A549 (cell line): ENCODE results near the gene SFXN3. TPM values are rescaled to one million over a fixed set of nuclear protein-coding genes. Genes with fewer than 3 reads are reported as not detected.

Experiments
- ATAC-seq, 2 experiments: fragments of 200-7000 bp in 1 of 2; fragments of >200 bp in 1 of 2; cut with Nextera tagmentation in 1 of 2; cut with Tn5 transposase in 1 of 2; 3 replicates each; pipeline versions ENCODE4 v1.8.0 to v1.9.1; 2018 to 2020; ENCODE audit warnings: mild to moderate bottlenecking in 1 of 2, moderate library complexity in 1 of 2
- CTCF ChIA-PET: fragments of 300-600 bp; sonication (Branson Sonifier 250); formaldehyde crosslinking; extraction: SDS; loops from one replicate; lab custom pipeline; 2021; ENCODE audit warnings: antibody characterized with exemption, inconsistent platforms; lab: Yijun Ruan, JAX
- POLR2A ChIA-PET: fragments of 350-600 bp; formaldehyde crosslinking; extraction: SDS; loops from one replicate; lab custom pipeline; 2021; ENCODE audit warnings: antibody characterized with exemption, inconsistent platforms; lab: Yijun Ruan, JAX
- DNase-seq, 2 experiments: peaks; one replicate each; pipeline versions ENCODE4 v3.0.0 to v3.0.0-alpha.2; 2011 to 2016; ENCODE audit warnings: low read depth in 1 of 2, low spot score in 1 of 2
- FAIRE-seq: peaks from 2 replicates; lab custom pipeline; 2011; peaks lifted over from hg19 to GRCh38; lab: Jason Lieb, UNC
- H3K27ac ChIP-seq, 2 experiments: fragments of >200 bp; sonication (Bioruptor Twin); formaldehyde crosslinking; 3 replicates each; pipeline ENCODE4 v1.5.1; 2016 to 2017
- H3K4me1 ChIP-seq: fragments of >200 bp; sonication (Bioruptor Twin); formaldehyde crosslinking; 3 replicates; pipeline ENCODE4 v1.6.1; 2016
- H3K4me2 ChIP-seq: fragments of >200 bp; sonication (Bioruptor Twin); formaldehyde crosslinking; 3 replicates; pipeline ENCODE4 v1.6.1; 2016
- H3K4me3 ChIP-seq: fragments of >200 bp; sonication (Bioruptor Twin); formaldehyde crosslinking; 3 replicates; pipeline ENCODE4 v1.5.1; 2016
- H3K9me3 ChIP-seq: fragments of >200 bp; sonication (Bioruptor Twin); formaldehyde crosslinking; 3 replicates; pipeline ENCODE4 v1.6.1; 2016
- CBX8 ChIP-seq: fragments of 200-600 bp; sonication (generic); IDR thresholded peaks from 2 replicates; pipeline ENCODE4 v1.6.1; 2016
- CEBPB ChIP-seq, 2 experiments: fragments of >200 bp in 1 of 2; sonication (Bioruptor Twin) in 1 of 2; formaldehyde crosslinking in 1 of 2; IDR thresholded peaks; 2 replicates each; pipeline ENCODE4 v1.6.1; 2012 to 2016
- CTCF ChIP-seq: fragments of >200 bp; sonication (Bioruptor Twin); formaldehyde crosslinking; IDR thresholded peaks from 3 replicates; pipeline ENCODE4 v1.5.1; 2016
- GATA3 ChIP-seq: IDR thresholded peaks from 2 replicates; pipeline ENCODE4 v1.6.1; 2012; ENCODE audit warnings: borderline replicate concordance
- HES2 ChIP-seq: fragments of >200 bp; sonication (Bioruptor Twin); formaldehyde crosslinking; IDR thresholded peaks from 2 replicates; pipeline ENCODE4 v1.6.1; 2016
- HEYL ChIP-seq: fragments of 250-450 bp; sonication (Bioruptor Pico); IDR thresholded peaks from 2 replicates; pipeline ENCODE4 v1.8.0; 2021; ENCODE audit warnings: mild to moderate bottlenecking, moderate library complexity
- HMGXB4 ChIP-seq: fragments of 250-450 bp; sonication (Bioruptor Pico); IDR thresholded peaks from 2 replicates; pipeline ENCODE4 v1.5.0; 2021; ENCODE audit warnings: mild to moderate bottlenecking, moderate library complexity, borderline replicate concordance
- HOXB5 ChIP-seq: fragments of 250-450 bp; sonication (Bioruptor Pico); IDR thresholded peaks from 2 replicates; pipeline ENCODE4 v1.5.0; 2020; ENCODE audit warnings: mild to moderate bottlenecking, moderate library complexity
- KDM1A ChIP-seq: fragments of 200-600 bp; sonication (generic); IDR thresholded peaks from 2 replicates; pipeline ENCODE4 v1.6.1; 2016; ENCODE audit warnings: low read depth, mild to moderate bottlenecking
- KDM5A ChIP-seq: fragments of 200-600 bp; sonication (generic); IDR thresholded peaks from 2 replicates; pipeline ENCODE4 v1.6.1; 2016; ENCODE audit warnings: antibody characterized with exemption, mild to moderate bottlenecking
- MAFK ChIP-seq: fragments of 450-650 bp; IDR thresholded peaks from 2 replicates; pipeline ENCODE4 v1.6.1; 2014; ENCODE audit not compliant: partially characterized antibody
- NFE2L2 ChIP-seq: fragments of 150-350 bp; conservative IDR thresholded peaks from 2 replicates; pipeline ENCODE4 v1.6.1; 2014; ENCODE audit warnings: low read length
- PHF8 ChIP-seq: fragments of 200-600 bp; sonication (generic); IDR thresholded peaks from 2 replicates; pipeline ENCODE4 v1.6.1; 2016; ENCODE audit warnings: low read depth, mild to moderate bottlenecking, antibody characterized with exemption, moderate library complexity, borderline replicate concordance
- POLR2A ChIP-seq: IDR thresholded peaks from 2 replicates; pipeline ENCODE4 v1.6.1; 2012; ENCODE audit warnings: mild to moderate bottlenecking, low read length
- POLR2AphosphoS2 ChIP-seq: conservative IDR thresholded peaks from 2 replicates; pipeline ENCODE4 v1.6.1; 2012; ENCODE audit warnings: low read length, improper control_type of control experiment, inconsistent platforms
- RAD21 ChIP-seq, 2 experiments: fragments of >200 bp in 1 of 2; sonication (Bioruptor Twin) in 1 of 2; formaldehyde crosslinking in 1 of 2; IDR thresholded peaks in 1 of 2; conservative IDR thresholded peaks in 1 of 2; 2 replicates in 1 of 2; 3 replicates in 1 of 2; pipeline ENCODE4 v1.6.1; 2012 to 2018; ENCODE audit warnings: inconsistent platforms in 1 of 2
- RARB ChIP-seq: fragments of 250-450 bp; sonication (Bioruptor Pico); IDR thresholded peaks from 2 replicates; pipeline ENCODE4 v1.8.0; 2021; ENCODE audit warnings: mild to moderate bottlenecking, moderate library complexity
- RCOR1 ChIP-seq: fragments of 150-350 bp; IDR thresholded peaks from 2 replicates; pipeline ENCODE4 v1.6.1; 2014; ENCODE audit warnings: antibody characterized with exemption, low read length, low read depth
- RNF2 ChIP-seq: fragments of 200-600 bp; sonication (generic); IDR thresholded peaks from 2 replicates; pipeline ENCODE4 v1.6.1; 2016; ENCODE audit warnings: low read depth, mild to moderate bottlenecking, antibody characterized with exemption, moderate library complexity, borderline replicate concordance
- SMC3 ChIP-seq: fragments of >200 bp; sonication (Bioruptor Twin); formaldehyde crosslinking; IDR thresholded peaks from 3 replicates; pipeline ENCODE4 v1.6.1; 2018; ENCODE audit warnings: inconsistent platforms
- SREBF2 ChIP-seq: fragments of 450-650 bp; IDR thresholded peaks from 2 replicates; pipeline ENCODE4 v1.6.1; 2014; ENCODE audit warnings: mild to moderate bottlenecking, moderate library complexity
- TFCP2L1 ChIP-seq: fragments of 250-450 bp; sonication (Bioruptor Pico); IDR thresholded peaks from 2 replicates; pipeline ENCODE4 v1.5.0; 2021; ENCODE audit warnings: mild to moderate bottlenecking
- TP53 ChIP-seq: fragments of 250-450 bp; sonication (Bioruptor Pico); IDR thresholded peaks from 2 replicates; pipeline ENCODE4 v1.5.0; 2021; ENCODE audit warnings: mild to moderate bottlenecking, moderate library complexity
- ZNF302 ChIP-seq: fragments of 250-450 bp; sonication (Bioruptor Pico); IDR thresholded peaks from 2 replicates; pipeline ENCODE4 v1.9.0; 2021; ENCODE audit warnings: inconsistent platforms, mild to moderate bottlenecking, moderate library complexity
- WGBS: methylation state at CpG from one replicate; pipeline ENCODE4 v1.1.6; 2017; ENCODE audit errors: missing lambda C conversion rate; 5-methylcytosine and 5-hydroxymethylcytosine counted together
- polyA plus RNA-seq, 4 experiments: library from polyadenylated mRNA; depleted of rRNA in 3 of 4; stranded (reverse); fragments of >200 nt; fragmentation: RNase III in 1 of 4; extraction: RNeasy Plus Mini Kit Qiagen cat#74134 plus additional on column Dnase treatment in 1 of 4; gene quantifications; 2 replicates in 3 of 4; 3 replicates in 1 of 4; pipeline ENCODE4 v1.2.3, GENCODE V29; 2011 to 2017

The SFXN3 gene
- polyA plus RNA-seq, 2 of the 4 experiments (the other 2 are of a cell fraction), result 26.3 to 33.7 TPM

GRCh38 chr10:101040851-101041250, 9.8 kb downstream of the SFXN3 start:
- Histone ChIP-seq H3K4me3 (no peak overlapping the region), H3K9me3 (no peaks in the 10 kb centered on the region), H3K4me2 (no peak overlapping the region), H3K4me1 (peaks cover 24% of the 10 kb centered on the region), H3K27ac (no peak overlapping the region)
- DNase-seq (no peak), FAIRE-seq (no peak), ATAC-seq (no peak; a peak in 2 of 6 replicates)
- ChIA-PET POLR2A (interaction anchor here (0.7 to 3.4 kb wide), 3 partner anchors 10 to 31 kb away, joined by 3 to 39 read pairs (median 10); partner anchors contain the start of genes KAZALD1, PDZD7 and SFXN3), CTCF (interaction anchor here (0.7 to 59.3 kb wide), 12 partner anchors 8 to 782 kb away, joined by 3 to 2364 read pairs (median 6); partner anchors contain the start of genes KAZALD1, LZTS2, PDZD7 and SFXN3)
- 22% methylated on average over 2 of the region's 2 CpGs for WGBS
- no peak for TF ChIP-seq RARB (CRISPR knock-in tag)
- no peak for TF ChIP-seq TP53 (CRISPR knock-in tag)
- TF ChIP-seq MAFK, result no peak
- no peak for TF ChIP-seq RAD21 (conservative IDR thresholded peaks at IDR 0.05 in 1 of 2, IDR thresholded peaks at IDR 0.05 in 1 of 2)
- no peak for TF ChIP-seq ZNF302 (CRISPR knock-in tag)
- TF ChIP-seq NFE2L2, result no peak
- no peak for TF ChIP-seq POLR2A

GRCh38 chr10:101041252-101041761, 10.3 kb downstream of the SFXN3 start:
- Histone ChIP-seq H3K4me1 (peaks cover 24% of the 10 kb centered on the region), H3K27ac (peak overlapping the region in 1 of 2 experiments; percentile 93; a peak in 1 of 6 replicates), H3K4me3 (no peak overlapping the region), H3K4me2 (no peak overlapping the region), H3K9me3 (no peaks in the 10 kb centered on the region)
- FAIRE-seq (no peak), ATAC-seq (peak; percentile 84 to 85), DNase-seq (peak; percentile 90 to 94)
- 29% methylated on average over 6 of the region's 6 CpGs for WGBS
- no peak for TF ChIP-seq RCOR1
- peak; percentile 85 for TF ChIP-seq CTCF
- peak; percentile 61 for TF ChIP-seq SMC3
- TF ChIP-seq RAD21 (conservative IDR thresholded peaks at IDR 0.05 in 1 of 2, IDR thresholded peaks at IDR 0.05 in 1 of 2), result peak; percentile 80 to 90
- ChIA-PET CTCF (interaction anchor here (0.7 to 59.3 kb wide), 16 partner anchors 8 to 782 kb away, joined by 3 to 2364 read pairs (median 4); partner anchors contain the start of genes KAZALD1, LZTS2, PDZD7 and SFXN3), POLR2A (interaction anchor here (0.6 to 3.4 kb wide), 4 partner anchors 10 to 549 kb away, joined by 3 to 39 read pairs (median 8); partner anchors contain the start of genes KAZALD1, PDZD7 and SFXN3)

GRCh38 chr10:101042118-101042517, 11.1 kb downstream of the SFXN3 start:
- TF ChIP-seq MAFK, result peak; percentile 43
- TF ChIP-seq HOXB5 (CRISPR knock-in tag), result no peak
- DNase-seq, result no peak
- Histone ChIP-seq H3K27ac (peak overlapping the region; percentile 83 to 93), H3K4me1 (peaks cover 24% of the 10 kb centered on the region), H3K4me2 (peak overlapping the region; percentile 78), H3K4me3 (peak overlapping the region; percentile 47), H3K9me3 (no peaks in the 10 kb centered on the region)
- POLR2A ChIA-PET, result interaction anchor here (0.7 to 3.4 kb wide), 9 partner anchors 10 to 171 kb away, joined by 3 to 39 read pairs (median 9); partner anchors contain the start of genes KAZALD1, PDZD7 and SFXN3
- 86% methylated on average over 4 of the region's 4 CpGs for WGBS
- FAIRE-seq, result no peak
- CTCF ChIA-PET, result interaction anchor here (0.7 to 59.3 kb wide), 15 partner anchors 9 to 172 kb away, joined by 3 to 2364 read pairs (median 6); partner anchors contain the start of genes KAZALD1, LZTS2, PDZD7 and SFXN3
- no peak for ATAC-seq

- Histone ChIP-seq H3K4me2 (peak overlapping the region; percentile 78), H3K4me3 (peak overlapping the region; percentile 47), H3K27ac (peak overlapping the region; percentile 83 to 93), H3K9me3 (no peaks in the 10 kb centered on the region), H3K4me1 (peaks cover 24% of the 10 kb centered on the region)
- DNase-seq (peak; percentile 95 to 96), FAIRE-seq (peak; percentile 84), ATAC-seq (peak; percentile 89 to 93)
- POLR2A ChIA-PET, result interaction anchor here (0.5 to 3.4 kb wide), 13 partner anchors 8 to 170 kb away, joined by 3 to 39 read pairs (median 5); partner anchors contain the start of genes KAZALD1, PDZD7 and SFXN3
- CTCF ChIA-PET, result interaction anchor here (0.6 to 59.3 kb wide), 13 partner anchors 10 to 503 kb away, joined by 3 to 2364 read pairs (median 6); partner anchors contain the start of genes KAZALD1, LZTS2, PDZD7 and SFXN3
- WGBS, result 11% methylated on average over 33 of the region's 40 CpGs
- no peak for TF ChIP-seq SMC3
- no peak for TF ChIP-seq ZNF302 (CRISPR knock-in tag)
- TF ChIP-seq SREBF2, result no peak
- no peak for TF ChIP-seq POLR2AphosphoS2
- no peak for TF ChIP-seq CBX8
- TF ChIP-seq KDM1A, result no peak
- no peak for TF ChIP-seq KDM5A
- no peak for TF ChIP-seq MAFK
- no peak for TF ChIP-seq HES2
- TF ChIP-seq RNF2, result no peak
- TF ChIP-seq HEYL, result no peak
- TF ChIP-seq CEBPB (IDR thresholded peaks at IDR 0.05), result no peak
- TF ChIP-seq TFCP2L1 (CRISPR knock-in tag), result no peak
- peak; percentile 71 for TF ChIP-seq PHF8
- TF ChIP-seq HMGXB4 (CRISPR knock-in tag), result no peak
- TF ChIP-seq GATA3, result no peak
These were observed 11.8 kb downstream of the SFXN3 start for GRCh38 chr10:101042667-101043362.
